Measurements from ENCODE around the gene R3HDM2.

Gene R3HDM2

DNA sequence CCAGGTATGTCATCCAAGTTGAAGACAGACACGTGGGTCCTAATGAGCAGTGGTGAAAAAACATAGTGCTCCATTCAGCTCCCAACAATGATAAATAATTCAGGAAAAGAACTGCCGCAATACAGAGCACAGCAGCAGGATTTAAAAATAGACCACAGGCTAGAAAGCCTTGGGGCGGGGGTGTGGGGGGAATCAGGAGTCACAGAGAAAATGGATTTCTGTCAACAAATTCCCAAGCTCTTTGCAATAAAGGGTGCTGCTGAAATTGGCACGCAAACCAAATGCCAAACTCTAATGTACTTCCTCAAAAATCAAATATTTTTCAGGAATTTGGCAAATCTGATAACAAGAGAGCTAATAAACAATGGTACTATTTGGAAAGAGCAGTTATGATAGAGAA lies 58.6 kb downstream of the R3HDM2 start:
- DNase-seq (ENCODE audit: low spot score) = no peak
- ChIA-PET CTCF (interaction anchor here (1.4 kb wide), 1 partner anchor 73 kb away, joined by 4 read pairs; no protein-coding TSS in a partner anchor), POLR2A (ENCODE audit: low non-redundant PET) (no interaction called here)
- H3K27ac ChIP-seq = no peak overlapping the region
- TF ChIP-seq, protein P1, sequence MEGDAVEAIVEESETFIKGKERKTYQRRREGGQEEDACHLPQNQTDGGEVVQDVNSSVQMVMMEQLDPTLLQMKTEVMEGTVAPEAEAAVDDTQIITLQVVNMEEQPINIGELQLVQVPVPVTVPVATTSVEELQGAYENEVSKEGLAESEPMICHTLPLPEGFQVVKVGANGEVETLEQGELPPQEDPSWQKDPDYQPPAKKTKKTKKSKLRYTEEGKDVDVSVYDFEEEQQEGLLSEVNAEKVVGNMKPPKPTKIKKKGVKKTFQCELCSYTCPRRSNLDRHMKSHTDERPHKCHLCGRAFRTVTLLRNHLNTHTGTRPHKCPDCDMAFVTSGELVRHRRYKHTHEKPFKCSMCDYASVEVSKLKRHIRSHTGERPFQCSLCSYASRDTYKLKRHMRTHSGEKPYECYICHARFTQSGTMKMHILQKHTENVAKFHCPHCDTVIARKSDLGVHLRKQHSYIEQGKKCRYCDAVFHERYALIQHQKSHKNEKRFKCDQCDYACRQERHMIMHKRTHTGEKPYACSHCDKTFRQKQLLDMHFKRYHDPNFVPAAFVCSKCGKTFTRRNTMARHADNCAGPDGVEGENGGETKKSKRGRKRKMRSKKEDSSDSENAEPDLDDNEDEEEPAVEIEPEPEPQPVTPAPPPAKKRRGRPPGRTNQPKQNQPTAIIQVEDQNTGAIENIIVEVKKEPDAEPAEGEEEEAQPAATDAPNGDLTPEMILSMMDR (conservative IDR thresholded peaks at IDR 0.05; ENCODE audit: low read depth) = no peak

DNA sequence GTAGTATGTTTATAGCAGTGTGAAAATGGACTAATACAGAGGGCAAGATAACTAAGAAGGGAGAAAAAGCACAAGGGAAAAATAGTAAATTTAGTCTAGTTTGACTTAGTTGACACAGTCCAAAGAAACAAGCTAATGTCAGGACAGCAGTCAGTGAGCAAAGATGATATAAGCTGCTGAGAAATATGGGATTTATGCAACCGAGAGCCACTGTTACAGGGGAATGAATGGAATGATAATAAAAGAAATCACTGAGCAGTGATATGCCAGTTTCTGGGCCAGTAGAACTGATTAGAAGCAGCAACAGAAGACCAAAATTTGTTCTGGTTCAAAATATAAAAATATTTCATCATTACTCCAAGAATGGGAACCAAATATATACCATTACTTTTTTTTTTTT lies 60.1 kb downstream of the R3HDM2 start:
- POLR2A ChIA-PET (ENCODE audit: low non-redundant PET) = no interaction called here
- TF ChIP-seq, protein P1 (conservative IDR thresholded peaks at IDR 0.05; ENCODE audit: low read depth) = no peak
- CTCF ChIA-PET = no interaction called here
- no peak for DNase-seq (ENCODE audit: low spot score)
- no peak overlapping the region for H3K27ac ChIP-seq

DNA sequence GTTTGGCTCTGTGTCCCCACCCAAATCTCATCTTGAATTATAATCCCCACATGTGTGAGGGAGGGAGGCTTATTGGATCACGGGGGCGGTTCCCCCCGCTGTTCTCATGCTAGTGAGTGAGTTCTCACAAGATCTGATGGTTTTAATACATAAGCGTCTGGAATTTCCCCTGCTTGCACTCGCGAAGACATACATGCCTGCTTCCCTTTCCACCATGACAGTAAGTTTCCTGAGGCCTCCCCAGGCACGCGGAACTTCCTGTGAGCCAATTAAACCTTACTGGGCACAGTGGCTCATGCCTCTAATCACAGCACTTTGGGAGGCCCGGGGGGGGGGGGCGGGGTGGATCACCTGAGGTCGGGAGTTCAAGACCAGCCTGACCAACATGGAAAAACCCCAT lies 60.8 kb downstream of the R3HDM2 start:
- POLR2A ChIA-PET (ENCODE audit: low non-redundant PET) = no interaction called here
- CTCF ChIA-PET = no interaction called here
- no peak overlapping the region for H3K27ac ChIP-seq
- no peak for DNase-seq (ENCODE audit: low spot score)
- TF ChIP-seq, protein P1 (conservative IDR thresholded peaks at IDR 0.05; ENCODE audit: low read depth) = no peak

DNA sequence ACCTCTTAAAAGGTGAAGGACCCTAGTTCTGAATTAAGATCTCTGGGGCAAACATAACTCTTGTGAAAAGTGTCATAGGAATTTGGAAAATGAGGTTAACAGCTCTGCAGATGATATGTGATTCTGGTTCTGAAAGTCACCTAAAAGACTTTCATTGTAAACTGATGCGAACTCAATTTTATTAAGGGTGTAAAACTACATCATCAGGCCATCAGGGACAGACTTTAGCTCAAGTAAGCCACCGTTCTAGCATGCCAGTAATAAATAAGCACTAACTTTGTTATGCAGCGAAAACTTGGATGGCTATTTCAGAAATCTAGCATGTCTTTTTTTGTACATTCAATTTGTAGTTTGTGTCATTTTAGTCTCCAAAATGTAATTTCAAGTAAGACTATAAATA lies 61.6 kb downstream of the R3HDM2 start:
- TF ChIP-seq, protein P1 (conservative IDR thresholded peaks at IDR 0.05; ENCODE audit: low read depth) = no peak
- POLR2A ChIA-PET (ENCODE audit: low non-redundant PET) = no interaction called here
- CTCF ChIA-PET = interaction anchor here (1.0 kb wide), 1 partner anchor 12 kb away, joined by 3 read pairs; no protein-coding TSS in a partner anchor

DNA sequence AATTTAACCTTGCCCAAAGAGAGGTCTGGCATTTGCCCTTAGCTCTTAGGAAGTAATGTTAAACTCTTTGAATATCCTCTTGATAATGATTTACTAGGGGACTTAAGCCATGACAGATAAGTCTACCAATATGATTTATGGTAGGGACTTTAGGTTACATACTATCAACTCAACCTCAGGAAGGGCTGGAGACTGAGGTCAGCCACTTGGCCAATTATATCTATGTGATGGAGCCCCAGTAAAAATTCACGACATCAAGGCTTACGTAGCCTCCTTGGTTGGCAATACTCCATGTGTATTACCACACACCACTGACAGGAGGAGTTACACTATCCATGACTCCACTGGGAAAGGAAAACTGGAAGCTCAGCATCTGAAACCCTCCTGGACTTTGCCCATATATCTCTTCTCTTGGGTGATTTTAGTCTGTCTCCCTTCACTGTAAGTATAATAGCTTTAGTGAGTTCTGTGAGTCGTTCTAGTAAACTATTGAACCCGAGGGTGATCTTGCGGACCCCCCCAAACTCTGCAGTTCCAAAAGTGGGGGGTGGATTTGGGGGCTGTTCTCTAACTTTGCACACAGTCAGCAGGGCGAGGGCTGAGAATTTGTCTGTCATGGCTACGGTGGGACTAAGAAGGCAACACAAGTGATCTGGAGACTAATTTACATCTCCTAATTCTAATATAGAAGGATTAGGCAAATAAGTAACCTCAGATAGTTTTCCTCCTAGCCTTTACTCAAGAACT lies 62.3 kb downstream of the R3HDM2 start:
- no peak overlapping the region for H3K27ac ChIP-seq
- TF ChIP-seq, protein P1 (conservative IDR thresholded peaks at IDR 0.05; ENCODE audit: low read depth) = no peak
- no peak for DNase-seq (ENCODE audit: low spot score)
- ChIA-PET POLR2A (ENCODE audit: low non-redundant PET) (no interaction called here), CTCF (interaction anchor here (1.0 kb wide), 2 partner anchors 13 to 61 kb away, joined by 3 to 9 read pairs; no protein-coding TSS in a partner anchor)

More for the DNA sequence above, 61.6 kb downstream of the R3HDM2 start:
- DNase-seq (ENCODE audit: low spot score) = no peak
- no peak overlapping the region for H3K27ac ChIP-seq

DNA sequence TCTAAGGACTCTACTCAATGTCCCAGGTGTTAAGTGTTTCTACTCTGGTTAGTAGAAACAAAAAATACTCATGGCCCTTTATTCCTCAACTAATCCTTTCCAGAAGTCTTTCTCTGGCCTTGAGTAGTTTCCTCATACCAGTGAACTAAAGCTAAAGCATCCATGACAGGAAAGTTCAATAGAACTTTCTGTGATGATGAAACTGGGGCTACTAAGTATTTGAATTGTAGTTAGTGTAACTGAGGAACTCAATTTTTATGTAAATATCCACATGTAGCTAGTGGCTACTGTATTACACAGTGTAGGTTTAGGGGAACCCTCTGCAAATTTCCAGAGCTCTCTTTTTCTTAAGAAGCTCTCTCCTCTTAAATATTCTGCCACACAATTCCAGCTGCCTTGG lies 63.7 kb downstream of the R3HDM2 start:
- DNase-seq (ENCODE audit: low spot score) = no peak
- ChIA-PET POLR2A (ENCODE audit: low non-redundant PET) (no interaction called here), CTCF (no interaction called here)
- H3K27ac ChIP-seq = no peak overlapping the region
- TF ChIP-seq, protein P1 (conservative IDR thresholded peaks at IDR 0.05; ENCODE audit: low read depth) = no peak
